ENCODE results near the gene SKI. TPM values are rescaled to one million over a fixed set of nuclear protein-coding genes. Genes with fewer than 3 reads are reported as not detected.
A peak's percentile ranks its signal among the peaks of the same experiment; 100 is the strongest.
"Not testable (repeated sequence)": the region's sequence is repeated elsewhere in the genome, so short reads cannot be mapped to it uniquely, and the experiment has no call there.

The SKI gene
- polyA plus RNA-seq, 10 donors: 47.4 to 74.3 (median 60.5) TPM

GRCh38 chr1:2290171-2290578 lies 62.1 kb downstream of the SKI start:
- no peak for DNase-seq

GRCh38 chr1:2290595-2291510 lies 62.7 kb downstream of the SKI start:
- DNase-seq: peak; percentile 82 to 94 (median 89)

GRCh38 chr1:2291577-2291976 lies 63.5 kb downstream of the SKI start:
- no peak for DNase-seq

GRCh38 chr1:2292725-2293450 lies 64.8 kb downstream of the SKI start:
- DNase-seq: no peak

- DNase-seq: no peak
Observed at GRCh38 chr1:2294033-2294724, 66.1 kb downstream of the SKI start.

- no peak for DNase-seq
Observed at GRCh38 chr1:2294725-2295078, 66.6 kb downstream of the SKI start.

GRCh38 chr1:2295526-2295925 lies 67.4 kb downstream of the SKI start:
- DNase-seq: no peak

- DNase-seq: not testable (repeated sequence)
Observed at GRCh38 chr1:2296211-2296610, 68.1 kb downstream of the SKI start.

GRCh38 chr1:2296614-2297013 lies 68.5 kb downstream of the SKI start:
- no peak for DNase-seq

- DNase-seq: no peak
Observed at GRCh38 chr1:2297246-2298011, 69.3 kb downstream of the SKI start.

GRCh38 chr1:2298685-2299084 lies 70.6 kb downstream of the SKI start:
- DNase-seq: no peak

- DNase-seq: peak in 1 of 3 donors; percentile 72
Observed at GRCh38 chr1:2299131-2299627, 71.1 kb downstream of the SKI start.

- DNase-seq: peak in 1 of 3 donors; percentile 63
Observed at GRCh38 chr1:2300004-2300771, 72.1 kb downstream of the SKI start.

- DNase-seq: peak in 1 of 3 donors; percentile 84
Observed at GRCh38 chr1:2300851-2301606, 72.9 kb downstream of the SKI start.

- DNase-seq: no peak
Observed at GRCh38 chr1:2301607-2302291, 73.6 kb downstream of the SKI start.

- DNase-seq: no peak
Observed at GRCh38 chr1:2302292-2302925, 74.3 kb downstream of the SKI start.

GRCh38 chr1:2303016-2303775 lies 75.1 kb downstream of the SKI start:
- no peak for DNase-seq

- DNase-seq: no peak
Observed at GRCh38 chr1:2303781-2304180, 75.7 kb downstream of the SKI start.
